Stimulated activated naive B cell treated with anti-CD40 and anti-IgM and Interleukin-4, amounts not matched to agents 10 μg/mL and 1 μg/mL and 100 μg/mL, for 72 hours (primary cell): ENCODE measurements around the gene FUT1.
"Not testable (repeated sequence)": the region's sequence is repeated elsewhere in the genome, so short reads cannot be mapped to it uniquely, and the experiment has no call there.

Experiments
- ATAC-seq, 2 donors: fragments of 150-1000 bp; cut with Tn5 transposase; replicated peaks; 2 replicates each; pipeline ENCODE4 v1.10.0; 2021; ENCODE audit warnings: moderate library complexity in 1 of 2
- DNase-seq: peaks from one replicate; pipeline ENCODE4 v3.0.0; 2021
- H3K27ac Mint-ChIP-seq: one replicate; pipeline ENCODE4 v1.8.0; 2022; ENCODE audit warnings: mild to moderate bottlenecking, mixed read lengths
- H3K27me3 Mint-ChIP-seq, 2 donors: one replicate each; pipeline ENCODE4 v1.8.0; 2022; ENCODE audit warnings: mixed read lengths in 2 of 2
- H3K36me3 Mint-ChIP-seq, 2 donors: one replicate each; pipeline ENCODE4 v1.8.0; 2022; ENCODE audit warnings: mixed read lengths in 2 of 2, mild to moderate bottlenecking in 1 of 2
- H3K4me1 Mint-ChIP-seq, 2 donors: one replicate each; pipeline ENCODE4 v1.8.0; 2022; ENCODE audit warnings: mixed read lengths in 2 of 2, mild to moderate bottlenecking in 1 of 2
- H3K4me3 Mint-ChIP-seq, 2 donors: one replicate each; pipeline ENCODE4 v1.8.0; 2022; ENCODE audit warnings: mild to moderate bottlenecking in 2 of 2, mixed read lengths in 2 of 2, moderate library complexity in 1 of 2
- H3K9me3 Mint-ChIP-seq, 2 donors: one replicate each; pipeline ENCODE4 v1.8.0; 2022; ENCODE audit warnings: mixed read lengths in 2 of 2, mild to moderate bottlenecking in 1 of 2

Gene FUT1

DNA sequence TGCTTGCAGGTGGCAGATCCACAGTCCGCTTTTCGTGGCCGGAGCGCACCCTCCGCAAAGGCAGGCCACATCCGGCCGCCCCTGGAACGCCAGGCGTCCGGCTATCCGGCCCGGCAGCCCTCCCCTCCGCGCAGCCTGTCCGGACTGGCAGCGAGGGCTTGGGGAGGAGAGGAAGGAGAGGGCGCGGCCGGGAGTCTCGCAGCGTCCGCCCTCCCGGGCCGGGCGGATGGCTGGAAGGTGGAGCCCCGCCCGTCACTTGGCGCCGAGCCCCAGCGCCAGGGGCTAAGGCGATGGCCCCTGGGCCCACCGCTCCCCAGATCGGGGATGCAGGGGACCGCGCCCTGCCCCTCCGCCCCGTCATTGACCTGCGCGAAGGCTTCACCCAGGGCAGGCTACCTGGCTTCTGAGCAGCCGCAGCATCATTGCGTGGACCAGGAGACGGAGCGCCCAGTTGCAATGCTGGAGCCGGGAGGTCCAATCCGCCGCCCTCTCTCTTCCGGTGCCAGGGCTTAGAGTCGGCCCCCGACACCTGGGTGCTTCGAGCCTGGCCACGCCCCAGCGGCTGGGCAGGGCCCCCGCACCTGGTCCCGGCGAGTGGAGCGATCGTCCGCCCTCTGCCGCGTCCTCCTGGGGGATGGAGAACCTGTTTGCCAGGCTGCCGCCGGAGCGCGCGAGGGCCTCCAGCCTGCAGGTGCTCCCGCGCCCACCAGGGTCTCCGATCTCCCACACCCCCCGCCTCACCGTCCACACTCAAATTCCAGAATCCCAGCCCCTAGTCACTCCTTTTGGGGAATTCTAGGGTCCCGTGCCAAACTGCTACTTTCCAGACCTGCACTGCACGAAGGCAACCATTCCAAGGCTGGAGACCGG lies at the start of gene FUT1:
Gene FUT1, minus strand, starts transcription at position 146 of the 870 bp plus-strand sequence. CDS start 1,360 bp downstream, outside the sequence.
- Mint-ChIP-seq H3K4me1 (peaks cover 13 to 17% of the 10 kb centered on the region in 2 donors), H3K27ac (no peak within 1 kb of the TSS), H3K27me3 (peaks cover 41 to 75% of the 10 kb centered on the region in 2 donors), H3K9me3 (no peaks in the 10 kb centered on the region), H3K4me3 (peak within 1 kb of the TSS; percentile 61 to 82), H3K36me3 (no peaks in the 10 kb centered on the region)
- DNase-seq (no peak), ATAC-seq (peak; percentile 60 to 72)

DNA sequence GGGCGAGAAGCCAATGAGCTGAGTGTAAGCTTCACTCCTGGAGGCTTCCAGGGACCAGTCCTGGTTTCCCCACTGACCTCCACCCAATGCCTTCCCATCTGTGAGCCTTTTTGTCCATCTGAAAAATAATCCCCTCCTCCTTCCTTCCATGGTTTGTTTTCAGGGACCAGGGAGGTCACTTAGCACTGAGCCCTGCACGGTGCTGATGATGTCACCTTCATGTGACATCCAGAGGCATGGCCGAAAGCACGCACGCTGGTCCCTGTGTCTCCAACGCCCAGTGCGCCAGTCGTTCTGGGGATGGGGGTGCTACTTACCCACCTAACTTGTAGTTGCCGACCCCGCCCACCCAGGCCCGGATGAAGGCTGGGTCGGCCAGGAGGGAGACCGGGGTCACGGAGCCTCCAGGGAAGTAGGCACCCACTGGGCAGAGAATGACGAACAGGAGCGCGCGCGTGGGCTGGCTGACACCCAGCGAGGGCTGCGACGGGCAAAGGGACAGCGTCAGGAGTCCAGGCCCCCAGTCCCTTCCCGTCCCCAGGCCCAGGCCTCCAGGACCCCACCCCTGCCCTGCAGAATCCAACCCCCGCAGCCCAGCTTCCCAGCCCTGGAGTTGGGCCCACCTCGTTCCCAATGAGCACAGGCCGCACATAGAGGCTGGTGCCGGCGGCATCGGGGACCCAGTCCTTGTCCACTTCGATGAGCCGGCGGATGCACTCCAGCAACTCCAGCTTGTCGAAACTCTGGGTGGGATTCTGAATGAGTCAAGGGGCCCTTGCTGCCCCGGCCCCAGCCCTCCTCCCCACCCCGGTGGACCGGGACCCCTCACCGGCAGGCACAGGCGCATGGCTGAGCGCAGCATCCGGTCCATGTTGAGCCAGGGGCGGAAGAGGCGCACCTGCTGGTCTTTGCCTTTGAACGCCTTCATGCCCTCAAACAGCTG lies 47.2 kb upstream of the FUT1 start:
- H3K36me3 Mint-ChIP-seq, result peaks cover 5 to 25% of the 10 kb centered on the region in 2 donors
- DNase-seq (no peak), ATAC-seq (no peak)
- H3K27ac Mint-ChIP-seq, result no peak overlapping the region
- H3K4me1 Mint-ChIP-seq, result peaks cover 9 to 11% of the 10 kb centered on the region in 2 donors
- H3K4me3 Mint-ChIP-seq, result no peak overlapping the region
- no peaks in the 10 kb centered on the region for H3K9me3 Mint-ChIP-seq
- H3K27me3 Mint-ChIP-seq, result no peaks in the 10 kb centered on the region

DNA sequence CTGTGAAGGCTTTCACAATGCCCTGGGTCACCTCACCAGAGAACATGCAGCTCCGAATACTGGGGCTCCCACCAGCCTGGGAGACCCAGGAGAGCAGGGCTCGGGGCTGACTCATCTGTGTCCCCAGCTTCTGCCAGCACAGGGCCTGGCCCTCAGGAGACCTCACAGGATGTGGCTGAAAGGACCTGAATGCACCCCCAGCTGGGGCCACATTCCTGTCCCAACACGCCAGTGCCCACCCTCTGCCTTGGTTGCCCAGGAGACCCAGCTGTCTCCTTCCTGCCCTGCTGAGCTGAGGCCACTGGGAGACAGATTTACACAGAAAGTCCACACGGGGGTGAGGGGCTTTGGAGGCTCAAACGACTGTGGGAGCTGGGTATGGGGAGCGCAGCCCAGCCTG lies 46.5 kb upstream of the FUT1 start:
- H3K9me3 Mint-ChIP-seq, result no peaks in the 10 kb centered on the region
- DNase-seq (no peak), ATAC-seq (no peak)
- H3K27me3 Mint-ChIP-seq, result no peaks in the 10 kb centered on the region
- peaks cover 4 to 27% of the 10 kb centered on the region in 2 donors for H3K36me3 Mint-ChIP-seq
- H3K4me3 Mint-ChIP-seq, result no peak overlapping the region
- H3K4me1 Mint-ChIP-seq, result peaks cover 11 to 15% of the 10 kb centered on the region in 2 donors
- H3K27ac Mint-ChIP-seq, result no peak overlapping the region

DNA sequence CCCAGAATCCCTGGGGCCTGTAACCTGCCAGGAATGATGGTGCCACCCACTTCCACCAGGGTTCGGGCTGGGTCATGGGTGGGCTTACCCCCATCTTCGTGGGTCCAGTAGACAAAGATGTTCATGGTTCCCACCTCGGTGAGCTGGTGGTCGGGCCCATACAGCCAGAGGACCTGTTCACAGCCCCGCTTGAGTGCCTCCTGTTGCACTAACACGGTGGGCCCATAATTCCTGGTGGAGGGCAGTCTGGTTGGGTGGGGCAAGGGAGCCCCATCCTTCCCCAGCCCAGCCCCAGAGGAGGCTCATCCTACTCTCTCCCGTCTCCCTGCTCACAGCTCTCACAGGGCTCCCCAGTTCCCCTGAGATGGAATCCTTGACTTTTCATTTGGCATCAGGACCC lies 44.7 kb upstream of the FUT1 start:
- Mint-ChIP-seq H3K4me3 (no peak overlapping the region), H3K27ac (no peak overlapping the region)
- no peak for DNase-seq

DNA sequence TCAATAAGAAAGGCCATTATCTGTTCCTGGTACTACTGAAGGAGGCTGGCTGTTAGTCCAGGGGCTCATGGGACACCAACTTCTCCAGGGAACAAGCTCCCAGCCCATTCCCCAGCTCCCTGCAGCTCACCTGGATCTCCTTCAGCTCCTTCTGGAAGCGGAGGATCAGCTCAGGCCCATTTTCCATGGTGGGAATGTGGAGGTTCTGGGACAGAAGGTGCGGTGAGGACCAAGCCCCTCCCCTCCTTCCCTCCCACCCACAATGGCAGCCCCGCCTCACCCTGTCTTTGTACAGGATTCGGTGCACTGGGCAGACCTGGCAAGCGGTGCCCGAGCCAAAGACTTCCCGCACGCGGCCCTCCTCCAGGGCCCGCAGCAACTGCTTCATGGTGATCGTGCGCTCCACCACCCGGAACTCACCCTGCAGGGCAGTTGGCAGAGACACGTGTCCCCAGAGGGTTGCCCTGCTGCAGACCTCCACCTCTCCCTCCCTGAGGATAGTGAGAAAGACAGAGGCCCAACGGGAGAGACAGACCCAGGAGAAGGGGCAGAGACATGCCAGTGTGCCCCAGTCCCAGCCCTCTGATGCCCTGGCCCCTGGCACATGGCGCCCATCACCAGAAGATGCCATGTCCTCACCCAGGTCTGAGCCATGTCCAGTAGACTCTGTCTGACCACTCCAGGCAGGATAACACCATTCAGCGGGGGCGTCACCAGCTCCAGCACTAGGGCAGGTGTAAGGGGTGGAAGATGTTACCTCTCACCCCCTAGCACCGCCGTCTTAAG lies 44.0 kb upstream of the FUT1 start:
- DNase-seq, result no peak
- Mint-ChIP-seq H3K4me1 (peaks cover 11 to 15% of the 10 kb centered on the region in 2 donors), H3K9me3 (no peaks in the 10 kb centered on the region), H3K36me3 (peaks cover 4 to 27% of the 10 kb centered on the region in 2 donors), H3K4me3 (no peak overlapping the region), H3K27ac (no peak overlapping the region), H3K27me3 (no peaks in the 10 kb centered on the region)
- ATAC-seq, result no peak

More for the DNA sequence above, 44.7 kb upstream of the FUT1 start:
- Mint-ChIP-seq H3K4me1 (peaks cover 11 to 15% of the 10 kb centered on the region in 2 donors), H3K36me3 (peaks cover 4 to 27% of the 10 kb centered on the region in 2 donors), H3K27me3 (no peaks in the 10 kb centered on the region), H3K9me3 (no peaks in the 10 kb centered on the region)
- ATAC-seq, result no peak

DNA sequence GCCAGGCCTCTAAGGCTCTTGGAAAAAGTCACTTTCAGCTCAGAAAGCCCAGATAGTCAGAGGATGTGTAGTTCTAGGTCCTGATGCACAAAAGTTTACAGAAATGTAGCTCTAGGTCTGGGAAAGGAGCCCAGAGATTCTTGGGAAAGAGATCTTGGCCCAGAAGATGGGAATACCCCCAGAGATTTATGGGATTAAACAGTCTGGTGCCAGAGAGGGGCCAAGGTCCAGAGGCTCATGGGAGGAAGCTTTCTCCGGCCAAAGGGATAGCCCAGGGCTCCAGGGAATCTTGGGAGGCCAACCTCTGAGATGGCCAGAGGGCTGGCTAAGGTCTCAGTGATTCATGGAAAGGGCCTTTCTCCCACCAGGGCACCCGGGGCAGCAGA lies 43.2 kb upstream of the FUT1 start:
- peaks cover 3 to 27% of the 10 kb centered on the region in 2 donors for H3K36me3 Mint-ChIP-seq
- no peaks in the 10 kb centered on the region for H3K9me3 Mint-ChIP-seq
- H3K27ac Mint-ChIP-seq, result peak overlapping the region; percentile 95
- H3K27me3 Mint-ChIP-seq, result no peaks in the 10 kb centered on the region
- DNase-seq (no peak), ATAC-seq (no peak)
- peaks cover 11 to 15% of the 10 kb centered on the region in 2 donors for H3K4me1 Mint-ChIP-seq
- H3K4me3 Mint-ChIP-seq, result peak overlapping the region; percentile 89 to 91

DNA sequence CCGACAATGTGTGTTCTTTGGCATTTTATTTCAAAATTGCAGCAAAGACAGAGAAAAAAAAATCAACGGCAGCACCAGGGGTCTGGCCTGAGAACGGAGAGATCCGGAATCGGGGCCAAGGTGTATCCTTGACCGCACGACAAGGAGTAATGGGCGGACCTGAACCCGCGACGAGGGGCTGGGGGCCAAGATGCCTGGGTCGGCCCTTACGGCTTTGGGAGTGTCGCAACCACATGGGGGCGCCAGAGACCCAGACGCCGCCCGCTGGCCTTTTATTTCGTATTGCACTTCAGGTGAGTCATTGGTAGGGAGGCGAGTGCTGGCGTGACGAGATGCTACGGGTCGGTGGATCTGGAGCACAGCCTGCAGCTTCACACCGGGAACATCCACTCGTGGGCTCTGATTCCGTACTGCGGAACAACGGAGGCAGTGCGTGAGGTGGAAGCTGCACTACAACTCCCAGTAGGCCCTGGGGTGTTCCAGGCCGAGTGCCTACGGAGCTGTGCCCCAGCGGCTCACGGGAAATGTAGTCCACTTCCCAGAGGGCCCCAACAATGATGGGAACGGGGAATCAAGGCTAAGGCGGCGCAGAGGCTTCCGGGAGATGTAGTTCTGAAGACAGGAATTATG lies 42.7 kb upstream of the FUT1 start:
- no peaks in the 10 kb centered on the region for H3K27me3 Mint-ChIP-seq
- H3K4me1 Mint-ChIP-seq, result peaks cover 11 to 15% of the 10 kb centered on the region in 2 donors
- ATAC-seq (peak; percentile 97 to 99), DNase-seq (peak; percentile 78)
- no peaks in the 10 kb centered on the region for H3K9me3 Mint-ChIP-seq
- peaks cover under 1 to 24% of the 10 kb centered on the region in 2 donors for H3K36me3 Mint-ChIP-seq
- peak overlapping the region; percentile 95 for H3K27ac Mint-ChIP-seq
- peak overlapping the region; percentile 89 to 91 for H3K4me3 Mint-ChIP-seq

DNA sequence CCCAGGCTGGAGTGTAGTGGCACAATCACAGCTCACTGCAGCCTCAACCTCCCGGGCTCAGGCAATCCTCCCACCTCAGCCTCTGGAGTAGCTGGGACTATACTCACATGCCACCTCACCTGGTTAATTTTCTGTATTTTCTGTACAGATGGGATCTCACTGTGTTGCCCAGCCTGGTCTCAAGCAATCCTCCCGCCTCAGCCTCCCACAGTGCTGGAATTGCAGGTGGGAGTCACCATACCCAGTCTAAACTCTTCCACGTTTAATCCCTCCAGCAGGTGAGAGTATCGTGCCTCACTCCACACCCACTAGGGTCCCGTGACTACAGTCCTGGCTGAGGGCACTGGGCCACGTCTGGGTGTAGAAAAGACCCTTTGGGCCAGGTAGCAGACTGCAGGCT lies 41.9 kb upstream of the FUT1 start:
- Mint-ChIP-seq H3K36me3 (peaks cover 0 to 19% of the 10 kb centered on the region in 2 donors), H3K4me1 (peaks cover 11 to 15% of the 10 kb centered on the region in 2 donors), H3K4me3 (peak overlapping the region; percentile 89 to 91), H3K27ac (peak overlapping the region; percentile 95), H3K9me3 (no peaks in the 10 kb centered on the region), H3K27me3 (no peaks in the 10 kb centered on the region)
- DNase-seq (no peak), ATAC-seq (no peak)

DNA sequence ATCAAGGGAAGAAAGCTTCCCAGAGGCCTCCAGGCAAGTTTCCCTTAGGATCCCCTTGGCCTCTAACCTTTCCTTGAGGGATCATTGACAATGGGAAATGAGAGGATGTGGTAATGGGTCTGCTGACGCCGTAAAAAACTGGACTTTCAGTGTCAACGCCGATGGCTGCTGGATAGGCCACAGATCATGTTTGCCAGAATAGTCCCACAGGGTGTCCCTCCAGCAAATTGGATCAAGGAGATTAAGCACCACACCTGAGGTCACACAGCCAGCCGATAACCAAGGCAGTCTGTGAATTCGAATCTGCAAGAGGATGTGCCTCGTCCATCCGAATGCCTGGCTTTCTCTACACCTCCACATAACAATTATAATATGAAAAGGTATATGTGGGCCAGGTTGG lies 40.8 kb upstream of the FUT1 start:
- Mint-ChIP-seq H3K4me3 (no peak overlapping the region), H3K9me3 (no peaks in the 10 kb centered on the region), H3K36me3 (peaks cover 0 to 13% of the 10 kb centered on the region in 2 donors), H3K27me3 (no peaks in the 10 kb centered on the region), H3K27ac (peak overlapping the region; percentile 65), H3K4me1 (peaks cover 11 to 15% of the 10 kb centered on the region in 2 donors)
- DNase-seq, result no peak
- no peak for ATAC-seq

DNA sequence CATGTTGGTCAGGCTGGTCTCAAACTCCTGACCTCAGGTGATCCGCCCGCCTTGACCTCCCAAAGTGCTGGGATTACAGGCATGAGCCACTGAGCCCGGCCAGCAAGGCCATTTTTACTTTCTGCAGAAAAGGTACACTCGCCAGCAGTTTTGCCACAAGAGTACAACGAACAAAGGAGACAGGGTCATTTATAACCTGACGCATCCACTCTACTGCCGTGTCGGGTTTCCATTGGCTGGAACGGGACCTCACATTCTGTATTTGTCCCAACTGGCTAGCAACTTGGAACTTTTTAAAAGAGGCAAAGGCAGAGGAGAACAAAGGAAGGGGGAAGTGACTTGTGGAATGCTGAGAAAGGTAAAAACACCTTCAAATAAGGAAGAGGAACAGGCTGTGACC lies 34.9 kb upstream of the FUT1 start:
- H3K36me3 Mint-ChIP-seq, H3K27me3 Mint-ChIP-seq, H3K4me1 Mint-ChIP-seq, H3K27ac Mint-ChIP-seq, H3K9me3 Mint-ChIP-seq, DNase-seq, ATAC-seq, H3K4me3 Mint-ChIP-seq: not testable (repeated sequence)

DNA sequence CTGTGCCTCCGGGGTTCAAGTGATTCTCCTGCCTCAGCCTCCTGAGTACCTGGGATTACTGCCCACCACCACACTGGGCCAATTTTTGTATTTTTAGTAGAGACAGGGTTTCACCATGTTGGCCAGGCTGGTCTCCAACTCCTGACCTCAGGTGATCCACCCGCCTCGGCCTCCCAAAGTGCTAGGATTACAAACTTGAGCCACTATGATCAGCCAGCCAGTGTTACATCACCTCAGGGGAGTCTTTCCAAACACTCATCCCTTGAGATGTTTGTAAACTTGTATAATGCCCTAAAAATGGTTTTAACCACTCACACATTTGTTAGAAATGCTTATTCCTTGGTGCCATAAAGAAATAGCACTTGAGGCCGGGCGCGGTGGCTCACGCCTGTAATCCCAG lies 34.0 kb upstream of the FUT1 start:
- H3K27me3 Mint-ChIP-seq, H3K27ac Mint-ChIP-seq, H3K9me3 Mint-ChIP-seq, H3K4me3 Mint-ChIP-seq, DNase-seq, ATAC-seq, H3K36me3 Mint-ChIP-seq: not testable (repeated sequence)
- peaks cover 11 to 15% of the 10 kb centered on the region in 2 donors for H3K4me1 Mint-ChIP-seq

DNA sequence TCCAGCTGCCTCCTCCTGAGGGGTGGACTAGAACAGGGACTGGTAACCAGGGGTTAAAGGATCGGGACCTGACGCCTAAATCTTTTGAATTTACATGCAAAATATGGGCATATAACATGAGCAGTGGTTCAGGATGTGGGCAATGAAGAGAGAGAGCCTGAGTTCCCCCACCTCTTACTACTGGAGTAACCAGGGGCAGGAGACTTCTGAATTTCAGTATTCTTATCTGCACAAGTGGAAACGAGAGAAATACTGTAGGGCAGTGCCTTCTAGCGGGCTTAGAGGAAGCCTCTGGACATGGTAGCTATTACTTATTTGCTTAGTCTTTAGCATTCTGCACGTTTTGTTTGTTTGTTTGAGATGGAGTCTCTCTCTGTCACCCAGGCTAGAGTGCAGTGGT lies 32.1 kb upstream of the FUT1 start:
- Mint-ChIP-seq H3K27ac (peak overlapping the region; percentile 7), H3K27me3 (no peaks in the 10 kb centered on the region), H3K4me3 (no peak overlapping the region), H3K4me1 (peaks cover 19 to 25% of the 10 kb centered on the region in 2 donors), H3K9me3 (peaks cover 0 to 3% of the 10 kb centered on the region in 2 donors), H3K36me3 (no peaks in the 10 kb centered on the region)
- DNase-seq (no peak), ATAC-seq (no peak)

DNA sequence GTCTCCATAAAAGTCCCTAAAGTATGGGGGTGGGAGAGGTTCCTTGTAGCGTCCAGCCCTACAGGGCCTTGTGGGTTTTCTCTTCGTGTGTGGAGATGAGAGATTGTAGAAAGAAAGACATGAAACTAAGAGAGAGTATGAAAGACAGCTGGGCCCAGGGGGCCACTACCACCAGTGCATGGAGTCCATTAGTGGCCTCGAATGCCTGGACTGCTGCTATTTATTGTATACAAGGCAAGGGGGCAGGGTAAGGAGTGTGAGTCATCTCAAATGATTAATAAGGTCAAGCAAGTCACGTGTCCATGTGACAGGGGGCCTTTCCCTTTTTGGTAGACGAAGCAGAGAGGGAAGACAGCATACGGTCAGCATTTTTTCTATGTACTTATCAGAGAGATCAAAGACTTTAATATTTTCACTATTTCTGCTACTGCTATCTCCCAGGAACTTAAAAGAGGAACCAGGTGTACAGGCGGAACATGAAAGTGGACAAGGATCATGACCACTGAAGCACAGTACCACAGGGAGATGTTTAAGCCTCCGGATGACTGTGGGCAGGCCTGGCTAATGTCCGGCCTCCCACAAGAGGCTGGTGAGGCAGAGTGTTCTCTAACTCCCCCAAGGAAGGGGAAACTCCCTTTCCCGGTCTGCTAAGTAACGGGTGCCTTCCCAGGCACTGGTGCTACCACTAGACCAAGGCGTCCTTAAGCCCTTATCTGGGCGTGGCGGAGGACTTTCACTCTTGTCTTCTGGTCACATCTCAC lies 28.4 kb upstream of the FUT1 start:
- peak; percentile 38 to 39 for ATAC-seq
- Mint-ChIP-seq H3K27me3 (no peaks in the 10 kb centered on the region), H3K36me3 (peaks cover 0 to 1% of the 10 kb centered on the region in 2 donors), H3K4me3 (no peak overlapping the region), H3K4me1 (peaks cover 17 to 20% of the 10 kb centered on the region in 2 donors), H3K9me3 (peaks cover 0 to 3% of the 10 kb centered on the region in 2 donors), H3K27ac (peak overlapping the region; percentile 21)
- DNase-seq, result no peak
